NCI-H1417 (cell line): ENCODE results near the gene PATJ.
A peak's percentile ranks its signal among the peaks of the same experiment; 100 is the strongest.
"Not testable (repeated sequence)": the region's sequence is repeated elsewhere in the genome, so short reads cannot be mapped to it uniquely, and the experiment has no call there.

Experiments used
- DNase-seq, 3 experiments: peaks; one replicate each; lab custom pipeline; 2025; lab: John Stamatoyannopoulos, UW

PATJ gene

GRCh38 chr1:61942856-61943255 lies 200.6 kb downstream of the PATJ start:
- no peak for DNase-seq

GRCh38 chr1:61948685-61949084 lies 206.4 kb downstream of the PATJ start:
- not testable (repeated sequence) for DNase-seq

GRCh38 chr1:61950418-61950817 lies 208.1 kb downstream of the PATJ start:
- peak in 1 of 3 experiments; percentile 15 for DNase-seq

GRCh38 chr1:61951731-61952580 lies 209.7 kb downstream of the PATJ start:
- peak in 2 of 3 experiments; percentile 44 to 77 for DNase-seq

- no peak for DNase-seq
These were observed 210.4 kb downstream of the PATJ start for GRCh38 chr1:61952675-61953074.

GRCh38 chr1:61953076-61953789 lies 211.0 kb downstream of the PATJ start:
- no peak for DNase-seq

- no peak for DNase-seq
These were observed 211.5 kb downstream of the PATJ start for GRCh38 chr1:61953790-61954150.

GRCh38 chr1:61955261-61955660 lies 213.0 kb downstream of the PATJ start:
- no peak for DNase-seq

- DNase-seq, result no peak
These were observed 213.9 kb downstream of the PATJ start for GRCh38 chr1:61956016-61956645.

GRCh38 chr1:61956784-61957183 lies 214.5 kb downstream of the PATJ start:
- no peak for DNase-seq

- no peak for DNase-seq
These were observed 218.7 kb downstream of the PATJ start for GRCh38 chr1:61961009-61961408.

- DNase-seq, result no peak
These were observed 220.4 kb downstream of the PATJ start for GRCh38 chr1:61962631-61963030.

GRCh38 chr1:61966450-61967225 lies 224.4 kb downstream of the PATJ start:
- DNase-seq, result not testable (repeated sequence)

- no peak for DNase-seq
These were observed 225.5 kb downstream of the PATJ start for GRCh38 chr1:61967750-61968149.

GRCh38 chr1:61968869-61969268 lies 226.6 kb downstream of the PATJ start:
- no peak for DNase-seq

- no peak for DNase-seq
These were observed 231.0 kb downstream of the PATJ start for GRCh38 chr1:61973100-61973837.

GRCh38 chr1:61975638-61976037 lies 233.4 kb downstream of the PATJ start:
- no peak for DNase-seq

- no peak for DNase-seq
These were observed 234.3 kb downstream of the PATJ start for GRCh38 chr1:61976566-61976965.

- peak in 2 of 3 experiments; percentile 5 to 14 for DNase-seq
These were observed 236.5 kb downstream of the PATJ start for GRCh38 chr1:61978796-61979195.

GRCh38 chr1:61979729-61980128 lies 237.4 kb downstream of the PATJ start:
- no peak for DNase-seq

GRCh38 chr1:61980561-61980960 lies 238.3 kb downstream of the PATJ start:
- DNase-seq, result peak in 2 of 3 experiments; percentile 1 to 5
